HG02678 (cell line): ENCODE data around the gene SPECC1L.
"Not testable (repeated sequence)": the region's sequence is repeated elsewhere in the genome, so short reads cannot be mapped to it uniquely, and the experiment has no call there.

Experiments used
- ATAC-seq: cut with Tn5 transposase; IDR thresholded peaks from one replicate; pipeline ENCODE4 v1.9.1; 2021; ENCODE audit warnings: mild to moderate bottlenecking, moderate library complexity; ENCODE audit not compliant: unreplicated experiment

Gene SPECC1L

GRCh38 chr22:24247011-24247507 is 23.6 kb upstream of the SPECC1L start:
- no peak for ATAC-seq

- no peak for ATAC-seq
These were observed 22.9 kb upstream of the SPECC1L start for GRCh38 chr22:24247564-24248344.

- ATAC-seq, result not testable (repeated sequence)
These were observed 22.0 kb upstream of the SPECC1L start for GRCh38 chr22:24248611-24249010.

- not testable (repeated sequence) for ATAC-seq
These were observed 21.2 kb upstream of the SPECC1L start for GRCh38 chr22:24249413-24249812.

- ATAC-seq, result not testable (repeated sequence)
These were observed 19.3 kb upstream of the SPECC1L start for GRCh38 chr22:24251286-24251685.

- ATAC-seq, result not testable (repeated sequence)
These were observed 17.5 kb upstream of the SPECC1L start for GRCh38 chr22:24253126-24253525.

GRCh38 chr22:24256136-24256535 is 14.5 kb upstream of the SPECC1L start:
- ATAC-seq, result not testable (repeated sequence)

DNA sequence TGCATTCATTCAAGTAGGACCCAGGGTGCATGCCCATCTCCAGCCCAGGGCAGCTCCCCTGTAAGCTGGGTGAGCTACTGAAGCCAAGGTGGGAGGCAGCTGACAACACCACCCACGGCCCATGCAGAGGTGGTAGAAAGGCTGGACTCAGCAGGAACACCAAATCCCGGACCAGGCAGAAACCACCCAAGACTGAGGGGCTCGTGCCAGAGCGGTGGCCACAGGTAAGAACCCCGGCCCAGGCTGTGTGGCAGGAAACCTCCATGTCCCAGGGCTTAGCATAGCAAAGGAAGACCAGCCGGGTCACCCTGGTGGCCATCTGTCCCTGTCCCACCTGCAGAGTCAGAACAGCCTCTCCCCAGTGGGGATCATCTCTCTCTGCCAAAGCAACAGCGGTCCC is 13.9 kb upstream of the SPECC1L start:
- not testable (repeated sequence) for ATAC-seq

- ATAC-seq, result not testable (repeated sequence)
These were observed 11.2 kb upstream of the SPECC1L start for GRCh38 chr22:24259459-24259858.

DNA sequence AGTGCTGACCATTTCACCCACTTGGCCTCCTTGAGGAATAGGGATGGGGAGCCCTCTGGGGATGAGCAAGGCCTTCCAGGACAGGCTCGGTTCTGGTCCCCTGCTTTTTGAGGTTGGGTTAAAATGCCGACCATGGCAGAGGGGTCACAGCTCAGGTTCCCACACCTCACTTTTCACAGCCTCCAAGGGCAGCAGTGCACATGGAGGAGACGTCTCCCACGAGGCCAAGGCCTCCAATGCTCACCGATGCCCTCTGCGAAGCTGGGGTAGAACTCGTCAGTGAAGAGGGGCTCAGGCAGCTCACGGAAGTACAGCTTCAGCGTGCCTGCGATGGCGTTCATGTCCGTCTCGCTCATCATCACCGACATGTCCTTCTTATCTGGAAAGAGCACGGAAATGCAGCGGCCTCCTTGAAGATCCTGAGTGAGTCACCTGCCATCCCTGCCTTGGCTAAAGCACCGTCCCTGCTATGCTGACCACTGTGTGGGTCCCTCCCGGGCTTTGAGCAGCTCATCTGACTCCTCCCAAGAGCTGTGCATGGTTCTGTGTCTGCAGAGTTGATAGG is 8.4 kb upstream of the SPECC1L start:
- not testable (repeated sequence) for ATAC-seq

DNA sequence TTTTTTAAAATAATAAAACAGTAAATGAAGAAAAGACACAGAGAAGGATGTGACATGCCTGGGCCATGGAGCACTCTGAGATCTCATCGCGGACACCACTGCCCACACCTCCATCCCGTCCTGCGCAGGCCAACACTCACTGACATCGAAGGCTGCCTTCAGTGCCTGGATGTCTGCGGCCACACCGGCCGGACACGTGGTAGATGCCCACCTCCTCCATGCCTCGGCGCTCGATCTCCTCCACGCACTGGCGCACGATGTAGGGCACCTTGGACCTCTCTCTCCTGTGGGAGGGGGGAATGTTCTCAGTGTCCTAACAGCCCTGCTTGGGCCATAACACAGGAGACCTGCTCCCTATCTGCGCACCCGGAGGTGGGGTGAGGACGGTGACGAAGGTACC is 7.2 kb upstream of the SPECC1L start:
- ATAC-seq, result not testable (repeated sequence)

DNA sequence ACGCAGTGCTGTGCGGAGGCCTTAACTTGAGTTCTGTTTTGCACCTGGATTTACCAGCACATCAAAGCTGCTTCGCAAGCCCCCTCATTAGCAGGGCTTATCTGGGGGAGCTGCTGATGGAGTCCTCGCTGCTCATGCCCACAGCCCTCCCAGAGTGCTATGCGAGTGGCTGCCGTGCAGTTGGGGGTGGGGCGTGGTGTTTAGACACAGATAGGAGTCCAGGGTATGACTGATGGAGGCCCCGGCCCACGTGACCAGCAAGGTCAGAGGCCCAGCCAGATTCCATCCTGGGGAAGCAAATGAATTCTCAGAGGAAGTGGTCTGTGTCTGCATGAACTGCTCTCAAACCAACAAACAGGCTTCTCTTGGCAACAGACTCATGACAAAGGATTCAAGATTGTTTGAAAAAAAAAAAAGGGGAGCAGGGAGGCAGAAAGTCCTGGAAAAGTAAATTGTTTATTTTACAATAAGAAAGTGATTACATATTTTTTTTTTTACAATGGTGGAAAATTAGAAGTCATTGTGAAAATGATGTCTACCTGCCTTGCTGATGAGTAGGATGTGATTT is 6.2 kb upstream of the SPECC1L start:
- not testable (repeated sequence) for ATAC-seq

DNA sequence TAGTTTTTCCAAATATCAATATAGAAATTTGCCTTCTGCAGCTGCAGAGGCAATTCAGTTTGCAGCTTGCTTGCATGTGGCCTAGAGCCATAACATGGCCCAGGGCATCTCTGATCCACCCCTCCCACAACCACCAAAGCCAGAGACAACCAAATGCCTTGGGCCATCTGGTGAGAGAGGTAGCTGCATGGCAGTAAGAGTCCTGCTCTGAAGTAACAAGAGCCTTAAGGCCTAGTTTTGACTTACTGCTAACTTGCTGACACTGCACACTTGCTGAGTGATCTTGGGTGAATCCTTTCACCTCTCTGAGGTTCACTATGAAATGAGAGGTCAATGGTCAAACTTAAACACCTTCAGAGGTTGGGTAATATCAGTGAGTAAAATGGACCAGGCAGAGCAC is 4.9 kb upstream of the SPECC1L start:
- no peak for ATAC-seq

DNA sequence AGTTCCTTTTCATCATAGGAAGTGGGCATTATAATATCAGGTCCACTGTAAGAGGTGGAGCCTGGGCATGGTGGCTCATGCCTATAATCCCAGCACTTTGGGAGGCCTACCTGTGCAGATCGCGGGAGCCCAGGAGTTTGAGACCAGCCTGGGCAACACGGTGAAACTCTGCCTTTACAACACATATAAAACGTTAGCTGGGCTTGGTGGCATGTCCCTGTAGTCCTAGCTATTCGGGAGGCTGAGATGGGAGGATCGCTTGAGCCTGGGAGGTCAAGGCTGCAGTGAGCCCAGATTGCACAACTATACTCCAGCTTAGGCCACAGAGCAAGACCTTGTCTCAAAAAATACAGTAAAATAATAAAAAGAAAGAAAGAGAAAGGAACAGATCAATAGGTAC is 4.1 kb upstream of the SPECC1L start:
- not testable (repeated sequence) for ATAC-seq

GRCh38 chr22:24271386-24271854 is 789 bp downstream of the SPECC1L start:
- no peak for ATAC-seq

DNA sequence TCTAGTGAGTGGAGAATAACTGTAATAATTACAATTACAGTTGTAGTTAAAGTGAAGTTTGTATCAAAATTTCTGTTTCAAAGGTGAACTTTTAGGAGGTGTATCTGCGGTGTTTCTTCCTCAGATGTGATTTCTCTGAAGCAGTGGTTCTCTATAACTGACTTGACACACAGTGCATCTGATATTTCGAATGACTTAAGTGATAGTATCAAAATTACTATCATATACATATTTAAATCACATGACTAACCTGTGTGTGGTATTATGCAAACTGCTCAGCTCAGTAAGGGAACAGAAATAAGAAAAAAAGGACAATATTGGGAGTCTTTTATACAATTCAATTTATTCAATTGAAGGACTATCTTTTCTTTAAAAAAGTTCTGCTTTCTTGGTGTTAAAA is 2.4 kb downstream of the SPECC1L start:
- not testable (repeated sequence) for ATAC-seq

GRCh38 chr22:24273906-24274305 is 3.3 kb downstream of the SPECC1L start:
- ATAC-seq, result not testable (repeated sequence)

- not testable (repeated sequence) for ATAC-seq
These were observed 4.2 kb downstream of the SPECC1L start for GRCh38 chr22:24274696-24275405.

GRCh38 chr22:24280363-24280762 is 9.7 kb downstream of the SPECC1L start:
- ATAC-seq, result not testable (repeated sequence)

DNA sequence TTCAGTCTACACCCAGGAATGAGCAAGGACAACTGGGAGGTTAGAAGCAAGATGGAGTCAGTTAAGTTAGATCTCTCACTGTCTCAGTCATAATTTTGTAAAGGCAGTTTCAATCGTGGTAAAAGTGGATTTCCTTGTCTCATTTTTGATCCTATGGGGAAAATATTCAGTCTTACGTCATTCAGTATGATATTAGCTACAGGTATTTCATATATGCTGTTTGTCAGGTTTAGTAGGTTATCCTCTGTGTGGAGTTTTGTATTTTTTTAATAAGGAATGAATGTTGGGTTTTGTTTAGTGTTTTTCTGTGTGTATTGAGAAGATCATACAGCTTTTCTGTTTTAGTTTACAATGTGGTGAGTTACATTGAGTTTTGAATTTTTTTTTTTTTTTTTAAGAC is 11.8 kb downstream of the SPECC1L start:
- ATAC-seq, result no peak

DNA sequence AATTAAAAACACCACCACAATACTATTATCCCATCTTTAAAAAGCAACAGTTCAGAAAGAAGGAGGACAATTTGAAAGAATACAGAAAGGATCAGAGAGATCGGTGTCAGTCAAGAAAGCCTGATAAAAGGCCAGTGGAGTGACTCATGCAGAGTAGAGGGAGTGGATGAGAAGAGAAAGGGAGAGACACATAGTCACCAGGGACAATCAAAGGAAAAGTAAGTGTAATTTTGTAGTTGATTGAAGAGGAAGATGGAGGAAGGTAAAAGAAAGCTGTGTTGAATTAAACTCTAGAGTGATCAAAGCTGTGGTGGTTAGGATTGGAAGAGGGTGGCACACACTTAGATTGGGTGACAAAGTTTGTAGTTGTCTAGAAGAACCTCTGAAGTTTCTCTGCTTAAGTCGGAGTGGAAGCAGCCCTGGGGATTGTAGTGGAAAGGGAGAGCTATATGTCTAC is 14.1 kb downstream of the SPECC1L start:
- ATAC-seq, result no peak
